ENCODE measurements around the gene KRT25.

DNA sequence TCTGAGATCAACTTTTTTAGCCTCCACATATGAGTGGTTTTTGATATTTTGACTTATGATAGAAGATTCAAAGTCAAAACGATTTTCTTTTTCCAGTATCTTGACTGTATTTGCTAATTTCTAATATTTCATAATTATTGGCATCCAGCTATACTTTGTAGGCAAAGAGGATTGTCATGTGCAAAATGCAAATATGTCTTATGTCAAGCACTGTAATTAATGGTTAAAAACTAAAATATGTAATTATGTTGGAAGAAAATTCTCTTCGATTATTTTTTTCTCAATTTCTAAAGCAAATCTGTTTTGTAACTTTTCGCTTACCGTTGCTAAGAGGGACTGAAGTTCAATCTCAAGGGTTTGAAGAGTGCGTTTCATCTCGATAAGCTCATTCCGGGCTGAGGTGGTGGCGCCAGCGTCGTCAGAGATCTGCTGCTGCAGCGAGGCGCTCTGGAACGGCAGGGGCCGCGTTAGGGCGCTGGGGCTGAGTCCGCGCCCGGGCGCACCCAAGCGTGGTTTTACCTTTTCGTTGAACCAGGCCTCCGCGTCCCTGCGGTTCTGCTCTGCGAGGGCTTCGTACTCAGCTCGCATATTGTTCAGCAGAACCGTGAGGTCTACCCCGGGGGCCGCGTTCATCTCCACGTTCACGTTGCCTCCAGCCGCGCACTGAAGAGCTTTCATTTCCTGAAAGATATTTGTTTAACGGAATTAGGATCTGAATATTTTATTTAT lies 24.2 kb upstream of the KRT25 start:
- TF ChIP-seq CTCF (IDR thresholded peaks at IDR 0.05; ENCODE audit: low read depth, low read length): no peak
- no peak for TF ChIP-seq POLR2A (IDR thresholded peaks at IDR 0.05; ENCODE audit: extremely low read depth, insufficient read length)
- TF ChIP-seq, protein P1, sequence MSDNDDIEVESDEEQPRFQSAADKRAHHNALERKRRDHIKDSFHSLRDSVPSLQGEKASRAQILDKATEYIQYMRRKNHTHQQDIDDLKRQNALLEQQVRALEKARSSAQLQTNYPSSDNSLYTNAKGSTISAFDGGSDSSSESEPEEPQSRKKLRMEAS (IDR thresholded peaks at IDR 0.05; ENCODE audit: low read depth, low read length): no peak
